CD4-positive, CD25-positive, alpha-beta regulatory T cell (primary cell): ENCODE results near the gene COL4A2. TPM values are rescaled to one million over a fixed set of nuclear protein-coding genes. Genes with fewer than 3 reads are reported as not detected.

Experiments
- ATAC-seq, 2 donors: fragments of 150-1000 bp; cut with Tn5 transposase; one replicate each; pipeline ENCODE4 v1.10.0; 2021; ENCODE audit warnings: low read depth in 2 of 2, moderate number of reproducible peaks in 2 of 2, moderate library complexity in 1 of 2
- DNase-seq, 3 donors: peaks; one replicate each; pipeline versions ENCODE4 v3.0.0 to v3.0.0-alpha.2; 2012 to 2022; ENCODE audit warnings: mixed read lengths in 1 of 3
- H3K27ac ChIP-seq: one replicate; pipeline ENCODE4 v1.7.0; 2013; ENCODE audit warnings: mild to moderate bottlenecking, low read length; ENCODE audit not compliant: insufficient read depth, poor library complexity, severe bottlenecking
- H3K27me3 ChIP-seq: one replicate; pipeline ENCODE4 v1.7.0; 2013; ENCODE audit warnings: low read length; ENCODE audit not compliant: control insufficient read depth, insufficient read depth
- H3K36me3 ChIP-seq: one replicate; pipeline ENCODE4 v1.7.0; 2013; ENCODE audit warnings: mild to moderate bottlenecking, low read length, moderate library complexity; ENCODE audit not compliant: control insufficient read depth, insufficient read depth
- H3K4me1 ChIP-seq: 2 replicates; pipeline ENCODE4 v1.7.0; 2013; ENCODE audit warnings: mild to moderate bottlenecking, low read length; ENCODE audit not compliant: insufficient read depth, control insufficient read depth, poor library complexity, severe bottlenecking
- H3K4me3 ChIP-seq: one replicate; pipeline ENCODE4 v1.7.0; 2013; ENCODE audit warnings: low read depth, mild to moderate bottlenecking, low read length, moderate library complexity
- H3K9me3 ChIP-seq, 2 experiments: 1 replicate in 1 of 2; 2 replicates in 1 of 2; pipeline ENCODE4 v1.7.0; 2013; ENCODE audit warnings: low read length in 2 of 2, mild to moderate bottlenecking in 1 of 2, moderate library complexity in 1 of 2; ENCODE audit not compliant: control insufficient read depth in 2 of 2
- H3K27ac Mint-ChIP-seq, 3 donors: one replicate each; pipeline ENCODE4 v1.8.0; 2020 to 2022; ENCODE audit warnings: mild to moderate bottlenecking in 3 of 3, mixed read lengths in 3 of 3, moderate library complexity in 2 of 3
- H3K27me3 Mint-ChIP-seq: one replicate; pipeline ENCODE4 v1.8.0; 2022; ENCODE audit warnings: mild to moderate bottlenecking, mixed read lengths
- H3K36me3 Mint-ChIP-seq: one replicate; pipeline ENCODE4 v1.8.0; 2020; ENCODE audit warnings: mixed read lengths
- H3K4me1 Mint-ChIP-seq, 4 donors: one replicate each; pipeline ENCODE4 v1.8.0; 2020 to 2022; ENCODE audit warnings: mixed read lengths in 4 of 4, mild to moderate bottlenecking in 1 of 4
- H3K4me3 Mint-ChIP-seq, 4 donors: one replicate each; pipeline ENCODE4 v1.8.0; 2020 to 2022; ENCODE audit warnings: mild to moderate bottlenecking in 4 of 4, mixed read lengths in 4 of 4, moderate library complexity in 3 of 4
- H3K9me3 Mint-ChIP-seq, 7 donors: one replicate each; pipeline ENCODE4 v1.8.0; 2020 to 2022; ENCODE audit warnings: mixed read lengths in 7 of 7, mild to moderate bottlenecking in 3 of 7, moderate library complexity in 2 of 7
- polyA plus RNA-seq, 4 donors: library from polyadenylated mRNA; unstranded; fragments of 300-500 nt; fragmentation: Illumina TruSeq; gene quantifications; one replicate each; pipeline ENCODE4 v1.2.3, GENCODE V29; 2021
- total RNA-seq: library from RNA; stranded (reverse); gene quantifications from one replicate; pipeline ENCODE4 v1.2.3, GENCODE V29; 2022

The COL4A2 gene
- total and polyA plus RNA-seq, 5 donors from 2014 or later: not detected

DNA sequence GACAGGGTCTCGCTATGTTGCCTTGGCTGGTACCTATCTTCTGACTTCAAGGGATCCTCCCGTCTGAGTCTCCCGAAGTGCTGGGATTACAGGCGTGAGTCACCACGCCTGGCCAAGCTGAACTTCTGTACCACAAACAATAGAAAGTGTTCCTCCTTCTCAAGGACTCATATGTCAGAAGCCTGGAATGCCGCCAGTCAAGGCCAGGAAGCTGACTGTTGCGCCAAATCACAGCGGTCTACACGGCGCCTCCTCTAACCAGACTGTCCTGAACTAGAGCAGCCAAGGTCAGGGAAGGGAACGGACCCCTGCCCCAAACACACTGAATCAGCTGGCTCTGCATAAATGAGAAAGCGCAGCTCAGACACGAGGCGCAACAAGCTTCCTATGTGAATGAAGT lies 239.8 kb downstream of the COL4A2 start:
- Mint-ChIP-seq H3K27me3 (peaks cover 14% of the 10 kb centered on the region), H3K9me3 (peaks cover 0 to 2% (median 0%) of the 10 kb centered on the region in 7 donors), H3K36me3 (peaks cover 4% of the 10 kb centered on the region), H3K27ac (no peak overlapping the region), H3K4me1 (peaks cover 0 to 5% (median 0%) of the 10 kb centered on the region in 4 donors), H3K4me3 (no peak overlapping the region)
- Histone ChIP-seq H3K36me3 (peaks cover 2% of the 10 kb centered on the region), H3K9me3 (no peaks in the 10 kb centered on the region), H3K27ac (no peak overlapping the region), H3K4me1 (no peaks in the 10 kb centered on the region), H3K27me3 (no peaks in the 10 kb centered on the region), H3K4me3 (no peak overlapping the region)
- no peak for DNase-seq
- no peak for ATAC-seq

- Mint-ChIP-seq H3K27ac (no peak overlapping the region), H3K4me1 (peaks cover 0 to 5% (median 0%) of the 10 kb centered on the region in 4 donors), H3K36me3 (peaks cover 4% of the 10 kb centered on the region), H3K9me3 (peaks cover 0 to 2% (median 0%) of the 10 kb centered on the region in 7 donors), H3K27me3 (no peaks in the 10 kb centered on the region), H3K4me3 (no peak overlapping the region)
- ATAC-seq: no peak
- Histone ChIP-seq H3K4me1 (no peaks in the 10 kb centered on the region), H3K27ac (no peak overlapping the region), H3K36me3 (peaks cover 2% of the 10 kb centered on the region), H3K27me3 (no peaks in the 10 kb centered on the region), H3K9me3 (no peaks in the 10 kb centered on the region), H3K4me3 (no peak overlapping the region)
- no peak for DNase-seq
Observed at GRCh38 chr13:110548891-110549794, 242.1 kb downstream of the COL4A2 start.

- H3K27me3 Mint-ChIP-seq: no peaks in the 10 kb centered on the region
- Histone ChIP-seq H3K4me3 (no peak overlapping the region), H3K27me3 (no peaks in the 10 kb centered on the region), H3K36me3 (peaks cover 2% of the 10 kb centered on the region), H3K27ac (no peak overlapping the region), H3K9me3 (no peaks in the 10 kb centered on the region), H3K4me1 (no peaks in the 10 kb centered on the region)
- peaks cover 0 to 3% (median 0%) of the 10 kb centered on the region in 4 donors for H3K4me1 Mint-ChIP-seq
- no peak overlapping the region for H3K4me3 Mint-ChIP-seq
- H3K27ac Mint-ChIP-seq: no peak overlapping the region
- peaks cover 4% of the 10 kb centered on the region for H3K36me3 Mint-ChIP-seq
- H3K9me3 Mint-ChIP-seq: peaks cover 0 to 2% (median 0%) of the 10 kb centered on the region in 7 donors
- DNase-seq (no peak), ATAC-seq (no peak)
Observed at GRCh38 chr13:110549795-110550160, 242.7 kb downstream of the COL4A2 start.

GRCh38 chr13:110551284-110551683 lies 244.2 kb downstream of the COL4A2 start:
- H3K27me3 ChIP-seq: no peaks in the 10 kb centered on the region
- peaks cover 2% of the 10 kb centered on the region for H3K36me3 ChIP-seq
- DNase-seq (no peak), ATAC-seq (no peak)
- H3K36me3 Mint-ChIP-seq: no peaks in the 10 kb centered on the region
- H3K4me3 ChIP-seq: no peak overlapping the region
- no peak overlapping the region for H3K4me3 Mint-ChIP-seq
- no peak overlapping the region for H3K27ac ChIP-seq
- peak overlapping the region in 1 of 3 donors; percentile 40 for H3K27ac Mint-ChIP-seq
- H3K4me1 ChIP-seq: no peaks in the 10 kb centered on the region
- H3K9me3 ChIP-seq: no peaks in the 10 kb centered on the region
- H3K27me3 Mint-ChIP-seq: no peaks in the 10 kb centered on the region
- H3K9me3 Mint-ChIP-seq: peaks cover 0 to 2% (median 0%) of the 10 kb centered on the region in 7 donors
- H3K4me1 Mint-ChIP-seq: peaks cover 0 to 6% (median 1%) of the 10 kb centered on the region in 4 donors

GRCh38 chr13:110552767-110553166 lies 245.7 kb downstream of the COL4A2 start:
- no peak overlapping the region for H3K27ac ChIP-seq
- DNase-seq: no peak
- H3K27me3 ChIP-seq: no peaks in the 10 kb centered on the region
- H3K27ac Mint-ChIP-seq: no peak overlapping the region
- H3K4me3 Mint-ChIP-seq: no peak overlapping the region
- H3K9me3 ChIP-seq: no peaks in the 10 kb centered on the region
- peaks cover 0 to 2% (median 0%) of the 10 kb centered on the region in 7 donors for H3K9me3 Mint-ChIP-seq
- H3K27me3 Mint-ChIP-seq: peaks cover 5% of the 10 kb centered on the region
- no peak overlapping the region for H3K4me3 ChIP-seq
- H3K4me1 ChIP-seq: no peaks in the 10 kb centered on the region
- no peaks in the 10 kb centered on the region for H3K36me3 ChIP-seq
- no peak for ATAC-seq
- peaks cover 0 to 8% (median 3%) of the 10 kb centered on the region in 4 donors for H3K4me1 Mint-ChIP-seq
- H3K36me3 Mint-ChIP-seq: no peaks in the 10 kb centered on the region

DNA sequence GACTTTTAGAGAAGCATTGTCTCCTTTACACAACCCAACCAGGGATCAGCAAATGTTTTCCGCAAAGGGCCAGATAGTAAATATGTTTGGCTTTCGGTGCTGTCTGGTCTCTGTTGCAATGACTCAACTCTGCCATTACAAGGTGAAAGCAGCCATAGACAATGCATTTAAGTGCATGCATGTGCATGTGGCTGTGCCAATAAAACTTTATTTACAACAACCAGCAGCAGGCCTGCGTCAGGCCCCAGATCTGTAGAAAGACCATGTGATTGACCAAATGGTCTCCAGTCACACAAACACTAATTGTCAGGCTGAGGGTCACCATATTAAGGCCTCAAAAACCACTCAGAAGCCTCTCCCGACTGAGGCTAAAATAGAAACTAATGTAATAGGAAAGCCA lies 246.3 kb downstream of the COL4A2 start:
- H3K27me3 ChIP-seq: no peaks in the 10 kb centered on the region
- Mint-ChIP-seq H3K27me3 (peaks cover 5% of the 10 kb centered on the region), H3K27ac (no peak overlapping the region), H3K36me3 (no peaks in the 10 kb centered on the region), H3K4me3 (no peak overlapping the region), H3K9me3 (peaks cover 0 to 2% (median 0%) of the 10 kb centered on the region in 7 donors), H3K4me1 (peaks cover 0 to 8% (median 3%) of the 10 kb centered on the region in 4 donors)
- H3K9me3 ChIP-seq: no peaks in the 10 kb centered on the region
- H3K4me3 ChIP-seq: no peak overlapping the region
- no peaks in the 10 kb centered on the region for H3K4me1 ChIP-seq
- no peak overlapping the region for H3K27ac ChIP-seq
- ATAC-seq (no peak), DNase-seq (no peak)
- no peaks in the 10 kb centered on the region for H3K36me3 ChIP-seq

GRCh38 chr13:110554227-110554836 lies 247.2 kb downstream of the COL4A2 start:
- Histone ChIP-seq H3K36me3 (no peaks in the 10 kb centered on the region), H3K27ac (no peak overlapping the region), H3K4me1 (no peaks in the 10 kb centered on the region), H3K27me3 (no peaks in the 10 kb centered on the region), H3K4me3 (no peak overlapping the region), H3K9me3 (no peaks in the 10 kb centered on the region)
- Mint-ChIP-seq H3K4me3 (no peak overlapping the region), H3K4me1 (peaks cover 0 to 8% (median 3%) of the 10 kb centered on the region in 4 donors), H3K27ac (no peak overlapping the region), H3K9me3 (peaks cover 0 to 2% (median 0%) of the 10 kb centered on the region in 7 donors), H3K36me3 (no peaks in the 10 kb centered on the region), H3K27me3 (peaks cover 5% of the 10 kb centered on the region)
- DNase-seq (no peak), ATAC-seq (no peak)
